ENCODE results near the gene CASP7.

Gene CASP7

GRCh38 chr10:113739031-113739430 lies 59.3 kb downstream of the CASP7 start:
- TF ChIP-seq POLR2A (IDR thresholded peaks at IDR 0.05; ENCODE audit: extremely low read depth, insufficient read length) = no peak
- no peak for TF ChIP-seq MAX (IDR thresholded peaks at IDR 0.05; ENCODE audit: low read depth, low read length)
- TF ChIP-seq MYC (IDR thresholded peaks at IDR 0.05; ENCODE audit: low read depth, low read length) = no peak
- TF ChIP-seq CTCF (IDR thresholded peaks at IDR 0.05; ENCODE audit: low read depth, low read length) = no peak
- DNase-seq (ENCODE audit: low read depth) = no peak
- H3K4me3 ChIP-seq (ENCODE audit: low read depth, low read length) = no peak overlapping the region

GRCh38 chr10:113739577-113739976 lies 59.9 kb downstream of the CASP7 start:
- H3K4me3 ChIP-seq (ENCODE audit: low read depth, low read length) = no peak overlapping the region
- DNase-seq (ENCODE audit: low read depth) = no peak
- TF ChIP-seq CTCF (IDR thresholded peaks at IDR 0.05; ENCODE audit: low read depth, low read length) (no peak), MAX (IDR thresholded peaks at IDR 0.05; ENCODE audit: low read depth, low read length) (no peak), MYC (IDR thresholded peaks at IDR 0.05; ENCODE audit: low read depth, low read length) (no peak), POLR2A (IDR thresholded peaks at IDR 0.05; ENCODE audit: extremely low read depth, insufficient read length) (no peak)

- TF ChIP-seq MAX (IDR thresholded peaks at IDR 0.05; ENCODE audit: low read depth, low read length) = no peak
- no peak for TF ChIP-seq CTCF (IDR thresholded peaks at IDR 0.05; ENCODE audit: low read depth, low read length)
- TF ChIP-seq POLR2A (IDR thresholded peaks at IDR 0.05; ENCODE audit: extremely low read depth, insufficient read length) = no peak
- TF ChIP-seq MYC (IDR thresholded peaks at IDR 0.05; ENCODE audit: low read depth, low read length) = no peak
- no peak overlapping the region for H3K4me3 ChIP-seq (ENCODE audit: low read depth, low read length)
- DNase-seq (ENCODE audit: low read depth) = no peak
Observed at GRCh38 chr10:113740850-113741249, 61.1 kb downstream of the CASP7 start.

- no peak overlapping the region for H3K4me3 ChIP-seq (ENCODE audit: low read depth, low read length)
- no peak for DNase-seq (ENCODE audit: low read depth)
- TF ChIP-seq POLR2A (IDR thresholded peaks at IDR 0.05; ENCODE audit: extremely low read depth, insufficient read length) (no peak), MAX (IDR thresholded peaks at IDR 0.05; ENCODE audit: low read depth, low read length) (no peak), CTCF (IDR thresholded peaks at IDR 0.05; ENCODE audit: low read depth, low read length) (no peak), MYC (IDR thresholded peaks at IDR 0.05; ENCODE audit: low read depth, low read length) (no peak)
Observed at GRCh38 chr10:113742466-113742865, 62.8 kb downstream of the CASP7 start.

- DNase-seq (ENCODE audit: low read depth) = no peak
- TF ChIP-seq MAX (IDR thresholded peaks at IDR 0.05; ENCODE audit: low read depth, low read length) (no peak), MYC (IDR thresholded peaks at IDR 0.05; ENCODE audit: low read depth, low read length) (no peak), CTCF (IDR thresholded peaks at IDR 0.05; ENCODE audit: low read depth, low read length) (no peak), POLR2A (IDR thresholded peaks at IDR 0.05; ENCODE audit: extremely low read depth, insufficient read length) (no peak)
- H3K4me3 ChIP-seq (ENCODE audit: low read depth, low read length) = no peak overlapping the region
Observed at GRCh38 chr10:113743594-113743993, 63.9 kb downstream of the CASP7 start.

- DNase-seq (ENCODE audit: low read depth) = no peak
- no peak for TF ChIP-seq MAX (IDR thresholded peaks at IDR 0.05; ENCODE audit: low read depth, low read length)
- TF ChIP-seq POLR2A (IDR thresholded peaks at IDR 0.05; ENCODE audit: extremely low read depth, insufficient read length) = no peak
- TF ChIP-seq CTCF (IDR thresholded peaks at IDR 0.05; ENCODE audit: low read depth, low read length) = no peak
- no peak for TF ChIP-seq MYC (IDR thresholded peaks at IDR 0.05; ENCODE audit: low read depth, low read length)
- no peak overlapping the region for H3K4me3 ChIP-seq (ENCODE audit: low read depth, low read length)
Observed at GRCh38 chr10:113745374-113745773, 65.7 kb downstream of the CASP7 start.

Data from NB4 (cell line).